Subcutaneous adipose tissue (tissue), 4 donors: ENCODE measurements around the gene SLC7A8. TPM values are rescaled to one million over a fixed set of nuclear protein-coding genes. Genes with fewer than 3 reads are reported as not detected.

Source experiments
- CTCF ChIP-seq: fragments of 450-650 bp; IDR thresholded peaks from one replicate; pipeline ENCODE4 v1.5.1; 2016; ENCODE audit warnings: low read depth, mild to moderate bottlenecking, control low read depth, antibody characterized with exemption, moderate library complexity
- total RNA-seq, 4 donors: library from RNA; depleted of rRNA; stranded (reverse); fragments of >200 nt; gene quantifications; one replicate each; pipeline ENCODE4 v1.1.0, GENCODE V29; 2016

The SLC7A8 gene
- total RNA-seq, 4 donors from 2014 or later: 45.7 to 83.8 (median 61.4) TPM

GRCh38 chr14:23169622-23170021 lies 13.8 kb downstream of the SLC7A8 start:
- no peak for TF ChIP-seq CTCF

GRCh38 chr14:23168246-23168645 lies 15.2 kb downstream of the SLC7A8 start:
- no peak for TF ChIP-seq CTCF

GRCh38 chr14:23167116-23167847 lies 16.2 kb downstream of the SLC7A8 start:
- TF ChIP-seq CTCF: no peak

GRCh38 chr14:23164949-23165348 lies 18.5 kb downstream of the SLC7A8 start:
- TF ChIP-seq CTCF: no peak

- no peak for TF ChIP-seq CTCF
Observed at GRCh38 chr14:23164250-23164649, 19.2 kb downstream of the SLC7A8 start.

GRCh38 chr14:23163830-23164229 lies 19.6 kb downstream of the SLC7A8 start:
- TF ChIP-seq CTCF: no peak

- TF ChIP-seq CTCF: no peak
Observed at GRCh38 chr14:23162800-23163199, 20.7 kb downstream of the SLC7A8 start.
